ENCODE data around the gene CDK5. TPM values are rescaled to one million over a fixed set of nuclear protein-coding genes. Genes with fewer than 3 reads are reported as not detected.

Gene CDK5
- total RNA-seq, 1 donor from 2014 or later = 4.2 TPM

DNA sequence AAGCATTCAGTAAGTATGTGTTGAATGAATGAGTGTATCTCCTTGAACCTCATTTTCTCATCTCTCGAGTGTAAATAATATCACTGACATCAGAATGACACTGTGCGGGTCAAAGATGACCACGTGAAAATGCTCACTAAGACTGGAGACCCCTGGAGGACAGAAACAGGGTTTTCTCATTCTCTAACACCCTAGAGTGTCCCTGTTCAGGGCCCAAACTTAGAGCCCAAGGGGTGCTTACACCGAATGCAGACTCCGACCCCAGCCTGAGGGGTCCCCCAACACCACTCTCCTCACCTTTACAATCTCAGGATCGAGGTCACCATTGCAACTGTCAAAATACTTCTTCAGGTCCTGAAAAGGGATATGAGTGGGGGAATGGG, 1.4 kb downstream of the CDK5 start:
- H3K9me3 ChIP-seq = no peaks in the 10 kb centered on the region
- no peak for DNase-seq (ENCODE audit: extremely low spot score in 2 of 2)
- no peaks in the 10 kb centered on the region for H3K27me3 ChIP-seq
- H3K27ac ChIP-seq = no peak overlapping the region
- H3K36me3 ChIP-seq = no peaks in the 10 kb centered on the region
- no peak for TF ChIP-seq POLR2AphosphoS5 (IDR thresholded peaks at IDR 0.05; ENCODE audit: insufficient read depth in 1 of 2, low read depth in 1 of 2)
- TF ChIP-seq POLR2A (IDR thresholded peaks at IDR 0.05) = no peak
- TF ChIP-seq, protein P1, sequence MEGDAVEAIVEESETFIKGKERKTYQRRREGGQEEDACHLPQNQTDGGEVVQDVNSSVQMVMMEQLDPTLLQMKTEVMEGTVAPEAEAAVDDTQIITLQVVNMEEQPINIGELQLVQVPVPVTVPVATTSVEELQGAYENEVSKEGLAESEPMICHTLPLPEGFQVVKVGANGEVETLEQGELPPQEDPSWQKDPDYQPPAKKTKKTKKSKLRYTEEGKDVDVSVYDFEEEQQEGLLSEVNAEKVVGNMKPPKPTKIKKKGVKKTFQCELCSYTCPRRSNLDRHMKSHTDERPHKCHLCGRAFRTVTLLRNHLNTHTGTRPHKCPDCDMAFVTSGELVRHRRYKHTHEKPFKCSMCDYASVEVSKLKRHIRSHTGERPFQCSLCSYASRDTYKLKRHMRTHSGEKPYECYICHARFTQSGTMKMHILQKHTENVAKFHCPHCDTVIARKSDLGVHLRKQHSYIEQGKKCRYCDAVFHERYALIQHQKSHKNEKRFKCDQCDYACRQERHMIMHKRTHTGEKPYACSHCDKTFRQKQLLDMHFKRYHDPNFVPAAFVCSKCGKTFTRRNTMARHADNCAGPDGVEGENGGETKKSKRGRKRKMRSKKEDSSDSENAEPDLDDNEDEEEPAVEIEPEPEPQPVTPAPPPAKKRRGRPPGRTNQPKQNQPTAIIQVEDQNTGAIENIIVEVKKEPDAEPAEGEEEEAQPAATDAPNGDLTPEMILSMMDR (IDR thresholded peaks at IDR 0.05) = no peak
- H3K4me1 ChIP-seq = peaks cover 42% of the 10 kb centered on the region
- H3K4me3 ChIP-seq = no peak overlapping the region
- intact Hi-C loops (cut with DNase I) = loop anchor here (10.0 kb wide), 1 partner anchor 179 kb away; the partner anchor contains the start of gene CHPF2

DNA sequence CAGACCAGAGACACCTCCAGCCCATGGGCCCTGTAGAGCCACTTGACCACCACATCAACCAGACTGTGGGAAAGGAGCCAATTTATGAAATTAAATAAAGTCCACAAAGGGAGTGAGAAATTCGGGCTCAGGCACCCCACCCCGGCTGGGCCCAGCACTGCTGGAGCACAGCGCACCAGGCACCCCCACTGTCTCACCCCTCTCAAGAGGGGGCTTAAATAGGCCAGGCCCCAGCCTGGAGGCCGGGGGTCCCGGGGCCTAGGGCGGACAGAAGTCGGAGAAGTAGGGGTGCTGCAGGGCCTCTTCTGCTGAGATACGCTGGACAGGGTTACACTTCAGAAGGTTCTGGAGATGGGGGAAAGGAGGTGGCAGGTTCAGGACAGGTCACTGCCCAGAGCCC, 3.9 kb downstream of the CDK5 start:
- H3K27me3 ChIP-seq = no peaks in the 10 kb centered on the region

DNA sequence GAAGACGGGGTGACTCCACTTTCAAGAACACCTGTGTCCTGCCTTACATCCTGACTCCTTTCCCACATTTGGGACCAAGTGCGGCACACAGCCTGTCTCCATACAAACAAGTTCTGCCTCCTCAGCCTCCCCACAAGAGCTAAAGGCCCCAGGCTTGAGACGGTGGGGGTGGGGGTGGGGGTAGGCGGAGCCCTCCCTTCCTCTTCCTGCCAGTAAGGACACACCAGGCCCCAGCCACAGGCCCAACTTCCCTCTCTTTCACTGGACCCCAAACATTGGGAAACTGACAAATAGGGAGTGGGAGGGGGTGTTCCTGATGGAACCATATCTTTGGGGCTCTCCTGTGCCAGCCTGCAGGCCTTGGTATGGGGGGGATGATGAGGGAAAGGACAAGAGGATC, 4.6 kb downstream of the CDK5 start:
- H3K4me1 ChIP-seq = peaks cover 24% of the 10 kb centered on the region
- no peak for TF ChIP-seq POLR2A (IDR thresholded peaks at IDR 0.05)
- H3K27ac ChIP-seq = no peak overlapping the region
- no peaks in the 10 kb centered on the region for H3K9me3 ChIP-seq
- intact Hi-C loops (cut with DNase I) = loop anchor here (10.0 kb wide), 1 partner anchor 182 kb away; the partner anchor contains the start of gene CHPF2
- no peak for DNase-seq (ENCODE audit: extremely low spot score in 2 of 2)
- H3K27me3 ChIP-seq = no peaks in the 10 kb centered on the region
- H3K4me3 ChIP-seq = no peak overlapping the region
- H3K36me3 ChIP-seq = no peaks in the 10 kb centered on the region

More for the DNA sequence above, 3.9 kb downstream of the CDK5 start:
- Histone ChIP-seq H3K9me3 (no peaks in the 10 kb centered on the region), H3K27ac (no peak overlapping the region), H3K36me3 (no peaks in the 10 kb centered on the region), H3K4me3 (no peak overlapping the region), H3K4me1 (peaks cover 30% of the 10 kb centered on the region)
- TF ChIP-seq POLR2A (IDR thresholded peaks at IDR 0.05) = no peak
- TF ChIP-seq, protein P1 (IDR thresholded peaks at IDR 0.05) = no peak
- no peak for TF ChIP-seq POLR2AphosphoS5 (IDR thresholded peaks at IDR 0.05; ENCODE audit: insufficient read depth in 1 of 2, low read depth in 1 of 2)
- intact Hi-C loops (cut with DNase I) = loop anchor here (10.0 kb wide), 1 partner anchor 181 kb away; the partner anchor contains the start of gene CHPF2
- DNase-seq (ENCODE audit: extremely low spot score in 2 of 2) = no peak

DNA sequence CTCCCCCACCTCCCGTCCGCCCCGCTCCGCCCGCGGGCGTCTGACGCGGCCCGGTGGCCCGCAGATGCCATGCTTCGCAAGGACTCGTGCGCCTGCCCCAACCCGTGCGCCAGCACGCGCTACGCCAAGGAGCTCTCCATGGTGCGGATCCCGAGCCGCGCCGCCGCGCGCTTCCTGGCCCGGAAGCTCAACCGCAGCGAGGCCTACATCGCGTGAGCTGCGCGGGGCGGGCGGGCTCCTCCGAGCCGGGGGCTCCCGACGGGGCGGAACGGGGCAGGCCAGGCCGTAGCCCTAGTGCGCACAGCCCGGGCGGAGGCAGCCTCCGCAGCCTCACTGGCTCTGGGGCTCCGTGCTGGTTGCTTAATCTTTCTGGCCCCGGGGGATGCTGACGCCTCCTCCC, 6.6 kb downstream of the CDK5 start:
- peak overlapping the region in 1 of 2 donors; percentile 15 for H3K4me3 ChIP-seq
- H3K27me3 ChIP-seq = no peaks in the 10 kb centered on the region
- no peak for DNase-seq (ENCODE audit: extremely low spot score in 2 of 2)
- no peaks in the 10 kb centered on the region for H3K36me3 ChIP-seq
- intact Hi-C loops (cut with DNase I) = loop anchor here (10.0 kb wide), 1 partner anchor 184 kb away; the partner anchor contains the start of gene CHPF2
- no peak overlapping the region for H3K27ac ChIP-seq
- peaks cover 27% of the 10 kb centered on the region for H3K4me1 ChIP-seq
- H3K9me3 ChIP-seq = no peaks in the 10 kb centered on the region
- TF ChIP-seq POLR2A (IDR thresholded peaks at IDR 0.05) = no peak
- TF ChIP-seq POLR2AphosphoS5 (IDR thresholded peaks at IDR 0.05; ENCODE audit: insufficient read depth in 1 of 2, low read depth in 1 of 2) = no peak
- TF ChIP-seq, protein P1 (IDR thresholded peaks at IDR 0.05) = no peak

DNA sequence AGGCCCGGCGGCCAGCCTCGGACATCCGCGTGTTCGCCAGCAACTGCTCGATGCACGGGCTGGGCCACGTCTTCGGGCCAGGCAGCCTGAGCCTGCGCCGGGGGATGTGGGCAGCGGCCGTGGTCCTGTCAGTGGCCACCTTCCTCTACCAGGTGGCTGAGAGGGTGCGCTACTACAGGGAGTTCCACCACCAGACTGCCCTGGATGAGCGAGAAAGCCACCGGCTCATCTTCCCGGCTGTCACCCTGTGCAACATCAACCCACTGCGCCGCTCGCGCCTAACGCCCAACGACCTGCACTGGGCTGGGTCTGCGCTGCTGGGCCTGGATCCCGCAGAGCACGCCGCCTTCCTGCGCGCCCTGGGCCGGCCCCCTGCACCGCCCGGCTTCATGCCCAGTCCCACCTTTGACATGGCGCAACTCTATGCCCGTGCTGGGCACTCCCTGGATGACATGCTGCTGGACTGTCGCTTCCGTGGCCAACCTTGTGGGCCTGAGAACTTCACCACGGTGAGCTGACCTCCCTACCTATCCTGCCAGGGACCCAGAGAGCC, 8.7 kb downstream of the CDK5 start:
- H3K27me3 ChIP-seq = no peaks in the 10 kb centered on the region
- DNase-seq (ENCODE audit: extremely low spot score in 2 of 2) = no peak
- TF ChIP-seq POLR2A (IDR thresholded peaks at IDR 0.05) = no peak
- no peak for TF ChIP-seq POLR2AphosphoS5 (IDR thresholded peaks at IDR 0.05; ENCODE audit: insufficient read depth in 1 of 2, low read depth in 1 of 2)
- TF ChIP-seq, protein P1 (IDR thresholded peaks at IDR 0.05) = no peak
- no peak overlapping the region for H3K4me3 ChIP-seq
- peaks cover 27% of the 10 kb centered on the region for H3K4me1 ChIP-seq
- intact Hi-C loops (cut with DNase I) = no loop called here
- H3K27ac ChIP-seq = no peak overlapping the region
- no peaks in the 10 kb centered on the region for H3K36me3 ChIP-seq
- no peaks in the 10 kb centered on the region for H3K9me3 ChIP-seq

Measured in vagina (tissue), 2 donors.